ENCODE measurements around the gene TMEM184A.
"Not testable (repeated sequence)": the region's sequence is repeated elsewhere in the genome, so short reads cannot be mapped to it uniquely, and the experiment has no call there.

Gene TMEM184A

DNA sequence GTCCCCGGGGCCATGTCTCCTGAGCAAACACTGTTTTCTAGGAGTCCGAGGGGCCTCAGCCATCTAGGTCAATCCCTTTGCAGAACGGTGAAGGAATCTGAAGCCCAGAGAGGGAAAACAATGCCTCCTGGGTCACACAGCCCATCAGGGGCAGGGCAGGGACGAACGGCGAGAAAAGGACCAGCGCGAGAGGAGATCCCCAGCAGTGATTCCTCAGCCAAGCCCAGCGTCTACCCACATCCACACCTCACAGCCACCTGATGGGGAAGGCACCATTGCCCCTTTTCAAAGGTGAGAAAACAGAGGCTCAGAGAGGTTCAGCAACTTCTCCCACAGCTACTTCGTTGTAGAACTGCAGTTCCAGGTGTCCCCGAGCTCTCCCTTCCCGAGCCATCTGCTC is 31.7 kb upstream of the TMEM184A start:
- Histone ChIP-seq H3K9ac (ENCODE audit: low read length) (no peak overlapping the region), H3K27me3 (ENCODE audit: control insufficient read depth in 1 of 2, insufficient read depth in 2 of 2, low read length in 2 of 2) (peaks cover 12 to 54% of the 10 kb centered on the region in 2 donors), H3K9me3 (ENCODE audit: low read length) (no peaks in the 10 kb centered on the region), H3K27ac (ENCODE audit: low read depth, low read length) (no peak overlapping the region), H3K4me1 (ENCODE audit: insufficient read depth, low read length) (no peaks in the 10 kb centered on the region), H3K36me3 (ENCODE audit: insufficient read depth, low read length) (no peaks in the 10 kb centered on the region), H3K4me3 (ENCODE audit: low read depth in 1 of 2, low read length in 2 of 2) (no peak overlapping the region)

DNA sequence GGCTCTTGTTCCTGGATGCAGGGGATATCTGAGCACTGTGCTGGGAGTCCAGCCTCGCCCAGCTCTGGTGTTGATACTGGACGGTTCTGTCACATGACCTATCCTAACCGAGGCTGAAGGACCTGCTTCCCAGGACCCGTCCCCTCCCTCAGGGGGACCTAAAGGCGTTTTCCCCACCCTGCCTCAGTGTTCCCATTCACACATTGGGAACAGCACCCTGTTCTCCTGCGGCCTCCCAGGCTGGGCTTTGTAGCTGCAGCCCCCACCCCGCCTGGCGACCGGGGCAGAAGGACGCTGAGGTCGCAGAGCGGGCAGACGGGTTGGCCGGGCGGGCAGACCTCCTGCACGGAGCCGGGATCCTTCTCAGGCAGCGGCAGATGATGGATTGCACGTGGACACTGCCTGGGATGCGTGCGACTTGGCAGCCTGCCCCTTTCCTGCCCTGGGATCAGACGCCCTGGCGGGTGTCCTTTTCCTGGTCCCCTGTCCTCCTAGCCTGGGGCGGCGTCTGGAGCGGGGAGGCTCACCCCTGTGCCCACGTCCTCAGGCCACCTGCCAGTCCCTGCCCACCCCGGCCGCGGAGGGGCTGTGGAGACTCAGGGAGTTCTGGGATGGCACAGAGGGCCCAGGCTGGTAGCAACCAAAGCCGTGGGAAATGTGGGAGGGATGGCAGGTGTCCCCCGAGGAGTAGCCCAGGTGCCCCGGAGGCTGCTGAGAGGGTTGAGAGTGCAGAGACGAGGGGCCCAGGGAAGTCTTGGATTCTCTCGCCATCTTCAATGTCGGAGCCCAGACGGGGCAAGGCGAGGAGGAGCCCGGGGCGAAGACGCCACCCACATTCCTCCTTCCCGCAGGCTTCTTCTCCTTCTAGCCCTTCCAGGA is 31.1 kb upstream of the TMEM184A start:
- H3K27me3 ChIP-seq (ENCODE audit: control insufficient read depth in 1 of 2, insufficient read depth in 2 of 2, low read length in 2 of 2): peaks cover 12 to 48% of the 10 kb centered on the region in 2 donors
- H3K27ac ChIP-seq (ENCODE audit: low read depth, low read length): no peak overlapping the region

DNA sequence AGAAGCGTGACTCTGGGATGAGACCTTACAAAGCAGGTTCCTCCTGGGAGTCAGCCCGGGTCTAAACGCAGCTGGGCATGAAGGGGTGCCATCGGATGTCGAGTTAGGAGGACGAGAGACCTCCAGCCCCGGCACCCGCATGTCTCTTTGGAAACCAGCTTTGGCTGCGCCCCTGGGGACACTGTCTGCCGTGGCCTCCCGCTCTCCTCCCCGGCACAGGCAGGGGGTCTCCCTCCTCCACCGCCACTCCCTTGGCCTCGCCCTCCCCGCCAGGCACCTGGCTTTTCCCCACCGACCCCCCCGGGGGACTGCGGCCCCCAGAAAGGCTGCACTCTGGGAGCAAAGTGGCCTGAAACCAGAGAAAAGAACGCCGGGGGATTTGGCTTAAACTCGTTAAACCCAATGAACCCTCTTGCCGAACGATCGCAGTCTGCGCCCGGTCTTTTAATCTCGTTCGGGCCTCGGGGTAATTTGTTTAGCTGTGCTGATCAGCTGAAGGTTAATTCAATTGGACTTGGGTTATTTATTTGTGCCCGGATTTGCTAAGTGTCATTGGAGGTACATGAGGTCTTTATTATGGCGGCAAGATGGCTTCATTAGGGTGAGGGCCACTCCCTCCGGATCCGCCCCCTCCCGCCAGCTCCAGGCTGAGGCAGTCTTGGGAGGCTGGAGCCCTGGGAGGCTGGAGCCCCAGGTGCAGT is 30.3 kb upstream of the TMEM184A start:
- Histone ChIP-seq H3K27me3 (ENCODE audit: control insufficient read depth in 1 of 2, insufficient read depth in 2 of 2, low read length in 2 of 2) (peaks cover 7 to 42% of the 10 kb centered on the region in 2 donors), H3K27ac (ENCODE audit: low read depth, low read length) (no peak overlapping the region), H3K4me1 (ENCODE audit: insufficient read depth, low read length) (no peaks in the 10 kb centered on the region)

More for the DNA sequence above, 31.1 kb upstream of the TMEM184A start:
- H3K36me3 ChIP-seq (ENCODE audit: insufficient read depth, low read length): no peaks in the 10 kb centered on the region
- H3K9me3 ChIP-seq (ENCODE audit: low read length): no peaks in the 10 kb centered on the region
- no peak overlapping the region for H3K4me3 ChIP-seq (ENCODE audit: low read depth in 1 of 2, low read length in 2 of 2)
- no peak overlapping the region for H3K9ac ChIP-seq (ENCODE audit: low read length)
- no peaks in the 10 kb centered on the region for H3K4me1 ChIP-seq (ENCODE audit: insufficient read depth, low read length)

DNA sequence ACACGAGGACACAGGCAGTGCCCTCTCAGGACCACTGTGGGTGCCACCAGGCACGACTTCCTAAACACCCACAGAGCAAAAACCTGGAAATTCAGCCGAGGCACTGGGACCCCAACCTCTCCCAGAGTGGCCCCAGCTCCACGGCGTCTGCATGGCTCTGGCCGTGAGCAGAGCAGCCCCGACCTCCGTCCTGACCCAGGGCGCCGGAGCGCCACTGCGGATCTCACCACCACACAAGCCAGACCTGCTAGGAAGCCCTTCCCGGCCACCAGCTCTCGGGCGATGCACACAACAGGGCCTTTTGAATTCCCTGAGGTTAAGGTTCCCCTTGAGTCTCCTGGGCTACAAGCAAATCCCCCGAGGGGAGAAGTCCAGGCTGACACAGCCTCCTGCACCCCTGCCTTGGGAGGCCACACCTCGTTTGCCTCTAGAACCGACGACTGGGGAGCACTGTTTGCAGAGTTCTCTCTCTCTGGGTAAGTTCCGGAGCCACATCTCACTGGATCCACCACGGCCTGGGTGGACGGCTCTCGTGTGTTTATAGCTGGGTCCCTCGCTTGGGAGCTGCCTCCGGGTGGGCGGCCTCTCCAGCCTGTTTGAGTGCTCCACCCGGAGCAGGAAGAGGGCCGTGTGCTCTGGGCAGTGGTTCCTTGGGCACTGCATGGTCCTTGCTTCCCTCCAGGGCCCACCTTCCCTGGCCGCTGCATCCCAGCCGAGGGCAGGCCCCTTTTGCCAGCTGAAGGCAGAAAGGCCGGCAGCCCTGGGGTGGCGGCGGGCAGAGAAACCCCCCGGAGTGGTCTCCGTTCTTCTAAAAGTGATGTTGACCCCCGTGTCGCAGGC is 29.4 kb upstream of the TMEM184A start:
- no peaks in the 10 kb centered on the region for H3K9me3 ChIP-seq (ENCODE audit: low read length)

More for the DNA sequence above, 30.3 kb upstream of the TMEM184A start:
- Histone ChIP-seq H3K9ac (ENCODE audit: low read length) (no peak overlapping the region), H3K4me3 (ENCODE audit: low read depth in 1 of 2, low read length in 2 of 2) (no peak overlapping the region), H3K36me3 (ENCODE audit: insufficient read depth, low read length) (no peaks in the 10 kb centered on the region), H3K9me3 (ENCODE audit: low read length) (no peaks in the 10 kb centered on the region)

DNA sequence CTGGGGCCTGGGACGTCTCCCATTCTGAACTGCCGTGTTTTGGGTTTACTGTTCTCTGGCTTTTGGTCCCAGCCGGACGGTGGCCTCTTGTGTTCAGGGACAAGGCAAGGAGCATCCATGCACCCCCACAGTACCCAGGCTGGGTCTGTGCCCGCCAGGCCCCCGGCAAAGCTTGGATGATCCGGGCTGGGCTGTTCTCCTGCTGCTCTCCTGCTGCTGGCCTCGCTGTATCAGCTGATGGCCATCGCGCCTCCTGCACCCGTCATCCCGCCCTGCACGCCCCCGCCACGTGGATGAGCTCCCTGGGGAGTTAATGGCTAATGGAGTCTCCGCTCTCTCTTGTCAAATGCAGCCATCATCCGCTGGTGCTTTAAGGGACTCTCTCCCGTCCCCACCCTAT is 28.7 kb upstream of the TMEM184A start:
- no peaks in the 10 kb centered on the region for H3K9me3 ChIP-seq (ENCODE audit: low read length)
- H3K36me3 ChIP-seq (ENCODE audit: insufficient read depth, low read length): no peaks in the 10 kb centered on the region
- no peaks in the 10 kb centered on the region for H3K4me1 ChIP-seq (ENCODE audit: insufficient read depth, low read length)
- no peak overlapping the region for H3K9ac ChIP-seq (ENCODE audit: low read length)
- H3K27me3 ChIP-seq (ENCODE audit: control insufficient read depth in 1 of 2, insufficient read depth in 2 of 2, low read length in 2 of 2): peaks cover 6 to 30% of the 10 kb centered on the region in 2 donors
- H3K4me3 ChIP-seq (ENCODE audit: low read depth in 1 of 2, low read length in 2 of 2): no peak overlapping the region
- no peak overlapping the region for H3K27ac ChIP-seq (ENCODE audit: low read depth, low read length)

More for the DNA sequence above, 29.4 kb upstream of the TMEM184A start:
- Histone ChIP-seq H3K9ac (ENCODE audit: low read length) (no peak overlapping the region), H3K4me3 (ENCODE audit: low read depth in 1 of 2, low read length in 2 of 2) (no peak overlapping the region), H3K4me1 (ENCODE audit: insufficient read depth, low read length) (no peaks in the 10 kb centered on the region), H3K27ac (ENCODE audit: low read depth, low read length) (no peak overlapping the region), H3K36me3 (ENCODE audit: insufficient read depth, low read length) (no peaks in the 10 kb centered on the region), H3K27me3 (ENCODE audit: control insufficient read depth in 1 of 2, insufficient read depth in 2 of 2, low read length in 2 of 2) (peaks cover 6 to 32% of the 10 kb centered on the region in 2 donors)

DNA sequence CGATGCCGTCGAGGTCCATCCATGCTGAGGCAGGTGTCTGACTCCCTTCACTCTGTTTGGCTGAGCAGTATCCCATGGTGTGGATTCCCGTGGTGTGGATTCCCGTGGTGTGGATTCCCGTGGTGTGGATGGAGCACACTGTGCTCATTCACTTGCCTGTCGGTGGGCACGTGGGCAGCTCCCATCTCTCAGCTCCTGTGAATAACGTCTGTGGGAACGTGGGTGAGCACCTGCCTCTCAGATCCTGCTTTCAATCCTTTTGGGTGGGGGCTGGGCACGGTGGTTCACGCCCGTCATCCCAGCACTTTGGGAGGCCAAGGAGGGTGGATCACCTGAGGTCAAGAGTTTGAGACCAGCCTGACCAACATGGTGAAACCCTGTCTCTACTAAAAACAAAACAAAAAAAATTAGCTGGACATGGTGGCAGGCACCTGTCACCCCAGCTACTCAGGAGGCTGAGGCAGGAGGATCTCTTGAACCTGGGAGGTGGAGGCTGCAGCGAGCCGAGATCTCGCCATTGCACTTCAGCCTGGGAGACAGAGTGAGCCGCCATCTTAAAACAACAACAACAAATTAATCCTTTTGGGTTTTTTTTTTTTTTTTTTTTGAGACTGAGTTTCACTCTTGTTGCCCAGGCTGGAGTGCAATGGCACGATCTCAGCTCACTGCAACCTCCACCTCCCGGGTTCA is 27.4 kb upstream of the TMEM184A start:
- not testable (repeated sequence) for H3K27ac ChIP-seq (ENCODE audit: low read depth, low read length); H3K9me3 ChIP-seq (ENCODE audit: low read length); H3K4me1 ChIP-seq (ENCODE audit: insufficient read depth, low read length); H3K36me3 ChIP-seq (ENCODE audit: insufficient read depth, low read length); H3K4me3 ChIP-seq (ENCODE audit: low read depth in 1 of 2, low read length in 2 of 2); H3K9ac ChIP-seq (ENCODE audit: low read length)
- H3K27me3 ChIP-seq (ENCODE audit: control insufficient read depth in 1 of 2, insufficient read depth in 2 of 2, low read length in 2 of 2): peaks cover 0 to 23% of the 10 kb centered on the region in 2 donors

DNA sequence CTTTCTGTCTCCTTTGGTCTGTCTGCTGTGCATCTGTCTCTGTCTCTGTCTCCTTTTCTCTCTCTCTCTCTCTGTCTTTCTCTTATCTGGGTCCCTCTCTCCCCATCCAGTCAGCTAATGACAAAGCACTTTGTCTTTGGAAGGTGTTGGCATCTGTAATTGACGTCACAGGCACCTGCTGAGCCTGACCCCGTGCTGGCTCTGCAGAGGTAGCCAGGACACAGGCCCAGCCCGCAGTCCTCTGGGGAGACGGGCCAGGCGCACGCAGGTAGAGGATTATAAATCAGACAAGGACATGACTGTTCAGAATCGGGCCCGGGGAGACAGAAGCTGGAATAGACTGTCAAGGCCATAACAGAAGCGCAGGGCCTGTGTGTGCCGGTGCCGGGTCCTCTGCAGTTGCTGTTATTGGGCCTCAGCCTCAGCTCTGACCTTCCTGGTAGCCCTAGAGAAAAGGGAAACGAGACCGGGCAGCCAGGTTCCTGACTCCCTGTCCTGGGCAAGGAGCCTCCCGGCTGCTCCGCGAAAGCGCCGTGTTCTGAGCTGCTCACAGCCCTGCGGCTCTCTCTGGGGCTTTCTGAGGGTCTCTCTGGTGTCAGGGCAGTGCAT is 24.5 kb upstream of the TMEM184A start:
- Histone ChIP-seq H3K9me3 (ENCODE audit: low read length) (no peaks in the 10 kb centered on the region), H3K9ac (ENCODE audit: low read length) (no peak overlapping the region), H3K4me1 (ENCODE audit: insufficient read depth, low read length) (no peaks in the 10 kb centered on the region), H3K36me3 (ENCODE audit: insufficient read depth, low read length) (no peaks in the 10 kb centered on the region), H3K27ac (ENCODE audit: low read depth, low read length) (no peak overlapping the region), H3K27me3 (ENCODE audit: control insufficient read depth in 1 of 2, insufficient read depth in 2 of 2, low read length in 2 of 2) (no peaks in the 10 kb centered on the region), H3K4me3 (ENCODE audit: low read depth in 1 of 2, low read length in 2 of 2) (no peak overlapping the region)

DNA sequence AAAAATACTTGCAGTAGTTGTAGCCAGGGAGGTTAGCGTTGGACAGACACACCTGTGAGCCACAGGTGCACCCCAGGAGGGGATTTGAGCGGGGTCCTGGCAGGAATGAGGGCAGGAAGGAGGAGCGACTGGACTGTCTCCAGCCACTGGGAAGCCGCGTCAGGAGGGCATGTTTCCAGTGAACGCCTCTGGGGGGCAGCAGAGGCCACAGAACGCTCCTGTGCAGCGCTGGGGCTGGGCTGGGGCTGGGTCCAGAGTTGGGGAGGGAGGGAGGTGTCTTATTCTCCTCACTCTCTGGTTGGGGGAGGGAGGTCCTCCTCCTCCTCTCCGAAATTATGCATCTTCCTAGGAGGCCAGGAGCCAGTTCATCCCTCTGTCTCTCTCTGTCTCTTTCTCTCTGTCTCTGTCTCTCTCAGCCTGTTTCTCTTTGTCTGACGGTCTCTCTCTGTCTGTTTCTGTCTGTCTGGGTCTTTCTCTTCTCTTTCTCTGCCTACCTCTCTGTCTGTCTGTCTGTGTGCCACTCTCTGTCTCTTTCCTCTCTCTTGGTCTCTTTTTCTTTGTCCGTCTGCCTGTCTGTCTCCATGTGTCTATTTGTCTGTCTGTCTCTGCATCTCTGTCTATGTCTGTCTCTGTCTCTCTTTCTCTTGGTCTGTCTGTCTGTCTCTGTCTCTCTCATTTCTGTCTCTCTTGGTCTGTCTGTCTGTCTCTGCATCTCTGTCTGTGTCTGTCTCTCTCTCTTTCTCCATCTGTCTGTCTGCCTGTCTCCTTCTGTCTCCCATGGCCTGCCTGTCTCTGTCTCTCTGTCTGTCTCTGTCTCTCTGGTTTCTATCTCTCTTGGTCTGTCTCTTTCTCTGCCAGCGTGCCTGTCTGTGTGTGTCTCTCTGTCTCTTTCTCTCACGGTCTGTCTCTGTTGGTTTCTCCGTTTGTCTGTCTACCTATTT is 23.7 kb upstream of the TMEM184A start:
- H3K9me3 ChIP-seq (ENCODE audit: low read length): no peaks in the 10 kb centered on the region
- no peak overlapping the region for H3K9ac ChIP-seq (ENCODE audit: low read length)
- no peaks in the 10 kb centered on the region for H3K36me3 ChIP-seq (ENCODE audit: insufficient read depth, low read length)
- H3K27me3 ChIP-seq (ENCODE audit: control insufficient read depth in 1 of 2, insufficient read depth in 2 of 2, low read length in 2 of 2): no peaks in the 10 kb centered on the region
- no peaks in the 10 kb centered on the region for H3K4me1 ChIP-seq (ENCODE audit: insufficient read depth, low read length)
- no peak overlapping the region for H3K27ac ChIP-seq (ENCODE audit: low read depth, low read length)
- H3K4me3 ChIP-seq (ENCODE audit: low read depth in 1 of 2, low read length in 2 of 2): no peak overlapping the region

DNA sequence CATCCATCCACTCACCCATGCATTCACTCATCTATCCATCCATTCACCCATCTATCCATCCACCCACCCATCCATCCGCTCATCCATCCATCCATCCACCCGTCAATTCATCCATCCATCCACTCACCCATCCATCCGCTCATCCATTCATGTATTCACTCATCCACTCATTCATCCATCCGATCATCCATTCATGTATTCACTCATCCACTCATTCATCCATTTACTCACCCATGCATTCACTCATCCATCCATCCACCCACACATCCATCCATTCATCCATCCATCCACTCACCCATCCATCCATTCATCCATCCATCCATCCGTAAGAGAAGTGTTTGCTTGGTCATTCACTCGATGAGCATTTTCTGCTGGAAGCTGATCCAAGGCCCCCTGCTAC is 22.5 kb upstream of the TMEM184A start:
- Histone ChIP-seq H3K27me3 (ENCODE audit: control insufficient read depth in 1 of 2, insufficient read depth in 2 of 2, low read length in 2 of 2) (no peaks in the 10 kb centered on the region), H3K27ac (ENCODE audit: low read depth, low read length) (no peak overlapping the region), H3K36me3 (ENCODE audit: insufficient read depth, low read length) (no peaks in the 10 kb centered on the region), H3K4me3 (ENCODE audit: low read depth in 1 of 2, low read length in 2 of 2) (no peak overlapping the region), H3K9me3 (ENCODE audit: low read length) (no peaks in the 10 kb centered on the region), H3K4me1 (ENCODE audit: insufficient read depth, low read length) (no peaks in the 10 kb centered on the region), H3K9ac (ENCODE audit: low read length) (no peak overlapping the region)
